SK-N-SH treated with all-trans-retinoic acid at 6 μM for 48 hours (cell line): ENCODE data around the gene CMIP.

Source experiments
- ARNTL ChIP-seq: fragments of 450-650 bp; formaldehyde crosslinking; IDR thresholded peaks from 2 replicates; pipeline ENCODE4 v1.5.0; 2020; ENCODE audit warnings: low read depth, mild to moderate bottlenecking, moderate library complexity, borderline replicate concordance
- BACH2 ChIP-seq: fragments of 250-450 bp; sonication (Bioruptor Pico); IDR thresholded peaks from 2 replicates; pipeline ENCODE4 v1.9.0; 2021; ENCODE audit warnings: mild to moderate bottlenecking, borderline replicate concordance
- ISL1 ChIP-seq: fragments of 250-450 bp; sonication (Bioruptor Pico); IDR thresholded peaks from 2 replicates; pipeline ENCODE4 v2.1.2; 2022; ENCODE audit warnings: mild to moderate bottlenecking, moderate library complexity
- SNAI2 ChIP-seq: fragments of 250-450 bp; sonication (Bioruptor Pico); IDR thresholded peaks from 2 replicates; pipeline ENCODE4 v1.5.0; 2020; ENCODE audit warnings: mild to moderate bottlenecking, moderate library complexity
- TCF4 ChIP-seq: fragments of 250-450 bp; sonication (Bioruptor Pico); IDR thresholded peaks from 2 replicates; pipeline ENCODE4 v1.8.0; 2021; ENCODE audit warnings: mild to moderate bottlenecking, moderate library complexity, borderline replicate concordance
- ZNF565 ChIP-seq: fragments of 450-650 bp; formaldehyde crosslinking; conservative IDR thresholded peaks from 2 replicates; pipeline ENCODE4 v1.5.0; 2020; ENCODE audit warnings: low read depth, mild to moderate bottlenecking, moderate library complexity
- ZNF8 ChIP-seq: fragments of 450-650 bp; formaldehyde crosslinking; IDR thresholded peaks from 2 replicates; pipeline ENCODE4 v1.5.0; 2020; ENCODE audit warnings: mild to moderate bottlenecking, moderate library complexity
- TF ChIP-seq, protein P1 (sequence below): fragments of 250-450 bp; sonication (Bioruptor Pico); IDR thresholded peaks from 2 replicates; pipeline ENCODE4 v1.8.0; 2020; ENCODE audit warnings: mild to moderate bottlenecking, moderate library complexity, borderline replicate concordance

DNA sequence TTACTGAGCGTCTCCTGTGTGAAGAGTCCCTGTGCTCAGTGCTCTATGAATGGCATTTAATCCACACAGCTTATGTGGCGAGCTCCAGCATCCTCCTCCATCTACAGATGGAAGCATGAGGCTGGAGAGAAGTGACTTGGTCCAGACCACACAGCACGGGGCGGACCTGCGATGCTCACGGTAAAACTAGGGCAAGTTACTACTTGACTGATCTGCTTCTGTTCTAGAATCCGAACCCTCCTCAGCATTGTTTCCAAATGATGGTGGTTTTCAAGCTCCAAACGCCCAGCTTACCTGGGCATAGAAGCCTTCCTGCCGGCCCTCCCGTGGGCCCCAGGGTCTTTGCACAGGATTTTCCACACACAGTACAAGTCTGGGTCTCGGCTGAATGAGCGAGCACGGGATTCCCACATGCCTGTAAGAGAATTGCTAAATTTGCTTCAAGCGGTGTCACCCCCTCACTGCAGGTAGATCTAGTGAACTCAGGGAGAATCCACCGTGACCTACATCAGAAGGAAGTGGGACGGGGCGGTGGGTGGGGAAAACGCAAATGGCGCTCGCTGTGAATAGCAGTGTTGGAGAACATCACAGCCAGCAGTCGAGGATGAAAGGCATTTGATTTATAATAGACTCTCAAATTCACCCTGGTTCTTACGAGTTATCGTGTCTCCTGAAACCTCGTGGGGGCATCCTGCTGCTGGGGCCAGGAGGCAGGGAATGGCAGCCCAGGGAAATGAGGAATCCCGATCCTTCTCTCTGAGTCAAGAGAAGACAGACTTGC lies 101.1 kb downstream of the CMIP start:
- no peak for TF ChIP-seq ZNF8 (CRISPR knock-in tag)
- no peak for TF ChIP-seq ISL1 (CRISPR knock-in tag)
- no peak for TF ChIP-seq SNAI2 (CRISPR knock-in tag)
- TF ChIP-seq BACH2 = no peak
- no peak for TF ChIP-seq TCF4 (CRISPR knock-in tag)
- TF ChIP-seq, protein P1, sequence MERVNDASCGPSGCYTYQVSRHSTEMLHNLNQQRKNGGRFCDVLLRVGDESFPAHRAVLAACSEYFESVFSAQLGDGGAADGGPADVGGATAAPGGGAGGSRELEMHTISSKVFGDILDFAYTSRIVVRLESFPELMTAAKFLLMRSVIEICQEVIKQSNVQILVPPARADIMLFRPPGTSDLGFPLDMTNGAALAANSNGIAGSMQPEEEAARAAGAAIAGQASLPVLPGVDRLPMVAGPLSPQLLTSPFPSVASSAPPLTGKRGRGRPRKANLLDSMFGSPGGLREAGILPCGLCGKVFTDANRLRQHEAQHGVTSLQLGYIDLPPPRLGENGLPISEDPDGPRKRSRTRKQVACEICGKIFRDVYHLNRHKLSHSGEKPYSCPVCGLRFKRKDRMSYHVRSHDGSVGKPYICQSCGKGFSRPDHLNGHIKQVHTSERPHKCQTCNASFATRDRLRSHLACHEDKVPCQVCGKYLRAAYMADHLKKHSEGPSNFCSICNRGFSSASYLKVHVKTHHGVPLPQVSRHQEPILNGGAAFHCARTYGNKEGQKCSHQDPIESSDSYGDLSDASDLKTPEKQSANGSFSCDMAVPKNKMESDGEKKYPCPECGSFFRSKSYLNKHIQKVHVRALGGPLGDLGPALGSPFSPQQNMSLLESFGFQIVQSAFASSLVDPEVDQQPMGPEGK = no peak
- TF ChIP-seq ARNTL (CRISPR knock-in tag) = no peak
- TF ChIP-seq ZNF565 (CRISPR knock-in tag) = no peak
